Right lobe of liver (tissue), 4 donors: Measurements from ENCODE around the gene CKS2.

Experiments used
- CTCF ChIP-seq, 4 donors: fragments of 200-600 bp in 3 of 4; fragments of 450-650 bp in 1 of 4; IDR thresholded peaks; one replicate each; pipeline versions ENCODE4 v1.5.1 to v1.8.0; 2016 to 2022; ENCODE audit warnings: antibody characterized with exemption in 4 of 4, mild to moderate bottlenecking in 2 of 4
- POLR2A ChIP-seq: fragments of 450-650 bp; IDR thresholded peaks from one replicate; pipeline ENCODE4 v1.6.1; 2017; ENCODE audit warnings: antibody characterized with exemption, mild to moderate bottlenecking
- donor health status: DM: no; HTN: no; CAD: no.
- donor health status: DM: no; HTN: no; CAD: no.
- donor health status: DM: no; HTN: yes; CAD: no.

- TF ChIP-seq CTCF (IDR thresholded peaks at IDR 0.05), result no peak
- no peak for TF ChIP-seq POLR2A
Observed at GRCh38 chr9:89363311-89363670, 52.3 kb downstream of the CKS2 start.
